MM.1S (cell line): Measurements from ENCODE around the gene ATPAF1.
"Not testable (repeated sequence)": the region's sequence is repeated elsewhere in the genome, so short reads cannot be mapped to it uniquely, and the experiment has no call there.

ENCODE experiments used
- DNase-seq: peaks from one replicate; pipeline ENCODE4 v3.0.0-alpha.2; 2015
- H2AFZ ChIP-seq: fragments of 300-600 bp; sonication (generic); 2 replicates; pipeline ENCODE4 v1.6.0; 2016; ENCODE audit warnings: antibody characterized with exemption, low read length
- H3F3A ChIP-seq: fragments of 300-600 bp; sonication (generic); 2 replicates; pipeline ENCODE4 v1.6.1; 2016; ENCODE audit warnings: mild to moderate bottlenecking, antibody characterized with exemption, low read length, moderate library complexity, mixed read lengths; ENCODE audit not compliant: insufficient read depth
- H3K27ac ChIP-seq: fragments of 300-600 bp; sonication (generic); 2 replicates; pipeline ENCODE4 v1.5.1; 2016; ENCODE audit warnings: mild to moderate bottlenecking, low read length
- H3K27me3 ChIP-seq: fragments of 300-600 bp; sonication (generic); replicated peaks from 2 replicates; pipeline ENCODE4 v1.6.0; 2016; ENCODE audit warnings: low read length; ENCODE audit not compliant: insufficient read depth
- H3K36me3 ChIP-seq: fragments of 300-600 bp; sonication (generic); replicated peaks from 2 replicates; pipeline ENCODE4 v1.6.1; 2016; ENCODE audit warnings: mild to moderate bottlenecking, low read length, mixed read lengths; ENCODE audit not compliant: insufficient read depth
- H3K4me1 ChIP-seq: fragments of 300-600 bp; sonication (generic); 2 replicates; pipeline ENCODE4 v1.6.1; 2016; ENCODE audit warnings: low read length, mixed read lengths
- H3K4me2 ChIP-seq: fragments of 300-600 bp; sonication (generic); 2 replicates; pipeline ENCODE4 v1.6.0; 2016; ENCODE audit warnings: low read depth, low read length
- H3K4me3 ChIP-seq: fragments of 300-600 bp; sonication (generic); 2 replicates; pipeline ENCODE4 v1.5.1; 2016; ENCODE audit warnings: low read length, mixed read lengths
- H3K79me2 ChIP-seq: fragments of 300-600 bp; sonication (generic); 2 replicates; pipeline ENCODE4 v1.6.1; 2016; ENCODE audit warnings: mixed run types, low read length, mixed read lengths
- H3K9ac ChIP-seq: fragments of 300-600 bp; sonication (generic); 2 replicates; pipeline ENCODE4 v1.6.1; 2016; ENCODE audit warnings: low read length, mixed read lengths
- H3K9me2 ChIP-seq: fragments of 300-600 bp; sonication (generic); replicated peaks from 2 replicates; pipeline ENCODE4 v1.6.1; 2016; ENCODE audit warnings: mild to moderate bottlenecking, low read length, mixed read lengths; ENCODE audit not compliant: insufficient read depth
- H3K9me3 ChIP-seq: fragments of 300-600 bp; sonication (generic); replicated peaks from 2 replicates; pipeline ENCODE4 v1.6.1; 2016; ENCODE audit warnings: mild to moderate bottlenecking, low read length, mixed read lengths; ENCODE audit not compliant: insufficient read depth
- H4K20me1 ChIP-seq: fragments of 300-600 bp; sonication (generic); 2 replicates; pipeline ENCODE4 v1.6.1; 2016; ENCODE audit warnings: mild to moderate bottlenecking, low read length, moderate library complexity, mixed read lengths; ENCODE audit not compliant: insufficient read depth
- CTCF ChIP-seq: fragments of 300-600 bp; sonication (generic); IDR thresholded peaks from 2 replicates; pipeline ENCODE4 v1.5.1; 2016; ENCODE audit warnings: antibody characterized with exemption, low read length, mixed read lengths
- EZH2 ChIP-seq: fragments of 300-600 bp; sonication (generic); optimal IDR thresholded peaks from 2 replicates; pipeline ENCODE3; 2017; ENCODE audit warnings: low read depth, mild to moderate bottlenecking, antibody characterized with exemption, low read length, mixed read lengths
- EZH2phosphoT487 ChIP-seq: fragments of 300-600 bp; sonication (generic); IDR thresholded peaks from 2 replicates; pipeline ENCODE4 v1.6.1; 2018; ENCODE audit warnings: antibody characterized with exemption, low read length

The ATPAF1 gene

GRCh38 chr1:46654012-46654411 is 14.2 kb downstream of the ATPAF1 start:
- Histone ChIP-seq H3F3A (no peaks in the 10 kb centered on the region), H3K36me3 (peaks cover 4% of the 10 kb centered on the region; the same call in 1 of the 2 replicates), H4K20me1 (no peaks in the 10 kb centered on the region), H3K27ac (no peak overlapping the region), H3K79me2 (no peaks in the 10 kb centered on the region), H2AFZ (no peak overlapping the region), H3K4me3 (no peak overlapping the region), H3K9ac (no peak overlapping the region), H3K9me2 (no peaks in the 10 kb centered on the region), H3K4me2 (no peak overlapping the region), H3K9me3 (no peaks in the 10 kb centered on the region), H3K27me3 (no peaks in the 10 kb centered on the region), H3K4me1 (no peaks in the 10 kb centered on the region)
- TF ChIP-seq EZH2 (no peak), CTCF (no peak), EZH2phosphoT487 (no peak)
- no peak for DNase-seq

- peaks cover 4% of the 10 kb centered on the region; the same call in 1 of the 2 replicates for H3K36me3 ChIP-seq
- DNase-seq: no peak
- H4K20me1 ChIP-seq: no peaks in the 10 kb centered on the region
- H3K79me2 ChIP-seq: no peaks in the 10 kb centered on the region
- no peak overlapping the region for H2AFZ ChIP-seq
- H3K9me3 ChIP-seq: no peaks in the 10 kb centered on the region
- TF ChIP-seq EZH2 (no peak), EZH2phosphoT487 (no peak), CTCF (no peak)
- no peaks in the 10 kb centered on the region for H3F3A ChIP-seq
- H3K9ac ChIP-seq: no peak overlapping the region
- no peaks in the 10 kb centered on the region for H3K9me2 ChIP-seq
- H3K27me3 ChIP-seq: no peaks in the 10 kb centered on the region
- no peak overlapping the region for H3K4me3 ChIP-seq
- no peak overlapping the region for H3K4me2 ChIP-seq
- H3K4me1 ChIP-seq: no peaks in the 10 kb centered on the region
- H3K27ac ChIP-seq: no peak overlapping the region
Observed at GRCh38 chr1:46653405-46653958, 14.7 kb downstream of the ATPAF1 start.

GRCh38 chr1:46652321-46653100 is 15.7 kb downstream of the ATPAF1 start:
- no peak overlapping the region for H2AFZ ChIP-seq
- no peak overlapping the region for H3K4me2 ChIP-seq
- H3F3A ChIP-seq: no peaks in the 10 kb centered on the region
- no peaks in the 10 kb centered on the region for H3K9me2 ChIP-seq
- H3K4me1 ChIP-seq: no peaks in the 10 kb centered on the region
- no peak for TF ChIP-seq CTCF
- no peak for TF ChIP-seq EZH2phosphoT487
- TF ChIP-seq EZH2: no peak
- no peak overlapping the region for H3K4me3 ChIP-seq
- H3K36me3 ChIP-seq: 0 out of 2 replicates have a peak, but pooled peaks cover 4% of the 10 kb centered on the region
- H3K9ac ChIP-seq: no peak overlapping the region
- H3K27ac ChIP-seq: no peak overlapping the region
- H3K9me3 ChIP-seq: no peaks in the 10 kb centered on the region
- no peak for DNase-seq
- H3K27me3 ChIP-seq: no peaks in the 10 kb centered on the region
- no peaks in the 10 kb centered on the region for H4K20me1 ChIP-seq
- H3K79me2 ChIP-seq: no peaks in the 10 kb centered on the region

GRCh38 chr1:46651152-46651551 is 17.0 kb downstream of the ATPAF1 start:
- not testable (repeated sequence) for H3K36me3 ChIP-seq, H3K4me3 ChIP-seq, DNase-seq

More at GRCh38 chr1:46651152-46651551, 17.0 kb downstream of the ATPAF1 start:
- not testable (repeated sequence) for H3K27me3 ChIP-seq, H2AFZ ChIP-seq, H3K79me2 ChIP-seq, H3K27ac ChIP-seq, H4K20me1 ChIP-seq, H3K4me2 ChIP-seq, H3F3A ChIP-seq, H3K4me1 ChIP-seq, H3K9me2 ChIP-seq, H3K9ac ChIP-seq, H3K9me3 ChIP-seq
